ENCODE measurements around the gene RAB40C.

DNA sequence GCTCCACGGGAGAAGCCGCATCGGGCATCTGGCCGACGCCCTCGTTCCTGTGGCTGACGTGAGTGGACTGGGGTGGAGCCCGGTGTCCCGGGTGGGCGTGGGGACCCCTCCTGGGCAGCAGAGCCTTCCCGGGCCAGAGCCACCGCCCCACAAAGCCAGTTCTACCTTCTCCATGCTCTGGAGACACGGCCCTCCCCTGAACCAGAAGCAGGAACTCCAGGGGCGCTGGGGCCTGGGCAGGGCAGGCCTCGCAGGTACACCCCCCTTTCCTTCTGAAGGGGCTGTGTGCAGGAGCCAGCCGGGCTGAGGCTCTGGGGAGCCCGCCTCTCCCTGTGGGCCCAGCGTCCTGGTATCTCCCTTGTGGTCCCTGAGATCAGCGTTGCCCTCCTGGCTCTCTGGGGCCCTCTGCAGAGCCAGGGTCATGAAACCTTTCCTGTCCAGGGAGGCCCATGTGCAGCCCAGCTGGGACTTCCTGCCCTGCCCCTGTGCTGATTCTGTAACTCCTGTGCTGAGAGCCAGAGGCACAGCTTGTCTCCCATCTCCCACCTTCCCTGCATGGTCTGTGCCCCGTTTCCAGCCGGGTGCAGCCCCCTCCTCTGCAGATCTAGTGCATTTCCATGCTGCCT lies 13.6 kb upstream of the RAB40C start:
- TF ChIP-seq RELA (IDR thresholded peaks at IDR 0.05; ENCODE audit: borderline replicate concordance, partially characterized antibody) (no peak), TAF1 (IDR thresholded peaks at IDR 0.05; ENCODE audit: borderline replicate concordance, low read depth, low read length) (no peak), CEBPB (IDR thresholded peaks at IDR 0.05; ENCODE audit: borderline replicate concordance in 1 of 2, low read depth in 2 of 2, low read length in 2 of 2) (no peak), EGR1 (IDR thresholded peaks at IDR 0.05; ENCODE audit: borderline replicate concordance in 1 of 2, low read depth in 2 of 2, low read length in 2 of 2) (no peak), ZNF217 (IDR thresholded peaks at IDR 0.05) (no peak), BHLHE40 (IDR thresholded peaks at IDR 0.05; ENCODE audit: borderline replicate concordance in 1 of 2, low read depth in 2 of 2, low read length in 1 of 2) (no peak), RAD21 (IDR thresholded peaks at IDR 0.05; ENCODE audit: insufficient read depth, low read depth, low read length) (no peak), POLR2A (IDR thresholded peaks at IDR 0.05; ENCODE audit: low read depth, low read length) (no peak), POU2F2 (IDR thresholded peaks at IDR 0.05; ENCODE audit: borderline replicate concordance, low read depth, low read length) (no peak), RFX5 (IDR thresholded peaks at IDR 0.05; ENCODE audit: low read depth, low read length) (no peak), SUZ12 (IDR thresholded peaks at IDR 0.05; ENCODE audit: unreplicated experiment) (no peak)
- TF ChIP-seq, protein P1, sequence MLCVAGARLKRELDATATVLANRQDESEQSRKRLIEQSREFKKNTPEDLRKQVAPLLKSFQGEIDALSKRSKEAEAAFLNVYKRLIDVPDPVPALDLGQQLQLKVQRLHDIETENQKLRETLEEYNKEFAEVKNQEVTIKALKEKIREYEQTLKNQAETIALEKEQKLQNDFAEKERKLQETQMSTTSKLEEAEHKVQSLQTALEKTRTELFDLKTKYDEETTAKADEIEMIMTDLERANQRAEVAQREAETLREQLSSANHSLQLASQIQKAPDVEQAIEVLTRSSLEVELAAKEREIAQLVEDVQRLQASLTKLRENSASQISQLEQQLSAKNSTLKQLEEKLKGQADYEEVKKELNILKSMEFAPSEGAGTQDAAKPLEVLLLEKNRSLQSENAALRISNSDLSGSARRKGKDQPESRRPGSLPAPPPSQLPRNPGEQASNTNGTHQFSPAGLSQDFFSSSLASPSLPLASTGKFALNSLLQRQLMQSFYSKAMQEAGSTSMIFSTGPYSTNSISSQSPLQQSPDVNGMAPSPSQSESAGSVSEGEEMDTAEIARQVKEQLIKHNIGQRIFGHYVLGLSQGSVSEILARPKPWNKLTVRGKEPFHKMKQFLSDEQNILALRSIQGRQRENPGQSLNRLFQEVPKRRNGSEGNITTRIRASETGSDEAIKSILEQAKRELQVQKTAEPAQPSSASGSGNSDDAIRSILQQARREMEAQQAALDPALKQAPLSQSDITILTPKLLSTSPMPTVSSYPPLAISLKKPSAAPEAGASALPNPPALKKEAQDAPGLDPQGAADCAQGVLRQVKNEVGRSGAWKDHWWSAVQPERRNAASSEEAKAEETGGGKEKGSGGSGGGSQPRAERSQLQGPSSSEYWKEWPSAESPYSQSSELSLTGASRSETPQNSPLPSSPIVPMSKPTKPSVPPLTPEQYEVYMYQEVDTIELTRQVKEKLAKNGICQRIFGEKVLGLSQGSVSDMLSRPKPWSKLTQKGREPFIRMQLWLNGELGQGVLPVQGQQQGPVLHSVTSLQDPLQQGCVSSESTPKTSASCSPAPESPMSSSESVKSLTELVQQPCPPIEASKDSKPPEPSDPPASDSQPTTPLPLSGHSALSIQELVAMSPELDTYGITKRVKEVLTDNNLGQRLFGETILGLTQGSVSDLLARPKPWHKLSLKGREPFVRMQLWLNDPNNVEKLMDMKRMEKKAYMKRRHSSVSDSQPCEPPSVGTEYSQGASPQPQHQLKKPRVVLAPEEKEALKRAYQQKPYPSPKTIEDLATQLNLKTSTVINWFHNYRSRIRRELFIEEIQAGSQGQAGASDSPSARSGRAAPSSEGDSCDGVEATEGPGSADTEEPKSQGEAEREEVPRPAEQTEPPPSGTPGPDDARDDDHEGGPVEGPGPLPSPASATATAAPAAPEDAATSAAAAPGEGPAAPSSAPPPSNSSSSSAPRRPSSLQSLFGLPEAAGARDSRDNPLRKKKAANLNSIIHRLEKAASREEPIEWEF (IDR thresholded peaks at IDR 0.05; ENCODE audit: insufficient replicate concordance, low read depth, low read length): no peak
- TF ChIP-seq, protein P2, sequence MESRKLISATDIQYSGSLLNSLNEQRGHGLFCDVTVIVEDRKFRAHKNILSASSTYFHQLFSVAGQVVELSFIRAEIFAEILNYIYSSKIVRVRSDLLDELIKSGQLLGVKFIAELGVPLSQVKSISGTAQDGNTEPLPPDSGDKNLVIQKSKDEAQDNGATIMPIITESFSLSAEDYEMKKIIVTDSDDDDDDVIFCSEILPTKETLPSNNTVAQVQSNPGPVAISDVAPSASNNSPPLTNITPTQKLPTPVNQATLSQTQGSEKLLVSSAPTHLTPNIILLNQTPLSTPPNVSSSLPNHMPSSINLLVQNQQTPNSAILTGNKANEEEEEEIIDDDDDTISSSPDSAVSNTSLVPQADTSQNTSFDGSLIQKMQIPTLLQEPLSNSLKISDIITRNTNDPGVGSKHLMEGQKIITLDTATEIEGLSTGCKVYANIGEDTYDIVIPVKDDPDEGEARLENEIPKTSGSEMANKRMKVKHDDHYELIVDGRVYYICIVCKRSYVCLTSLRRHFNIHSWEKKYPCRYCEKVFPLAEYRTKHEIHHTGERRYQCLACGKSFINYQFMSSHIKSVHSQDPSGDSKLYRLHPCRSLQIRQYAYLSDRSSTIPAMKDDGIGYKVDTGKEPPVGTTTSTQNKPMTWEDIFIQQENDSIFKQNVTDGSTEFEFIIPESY (IDR thresholded peaks at IDR 0.05): no peak
- TF ChIP-seq, protein P3, sequence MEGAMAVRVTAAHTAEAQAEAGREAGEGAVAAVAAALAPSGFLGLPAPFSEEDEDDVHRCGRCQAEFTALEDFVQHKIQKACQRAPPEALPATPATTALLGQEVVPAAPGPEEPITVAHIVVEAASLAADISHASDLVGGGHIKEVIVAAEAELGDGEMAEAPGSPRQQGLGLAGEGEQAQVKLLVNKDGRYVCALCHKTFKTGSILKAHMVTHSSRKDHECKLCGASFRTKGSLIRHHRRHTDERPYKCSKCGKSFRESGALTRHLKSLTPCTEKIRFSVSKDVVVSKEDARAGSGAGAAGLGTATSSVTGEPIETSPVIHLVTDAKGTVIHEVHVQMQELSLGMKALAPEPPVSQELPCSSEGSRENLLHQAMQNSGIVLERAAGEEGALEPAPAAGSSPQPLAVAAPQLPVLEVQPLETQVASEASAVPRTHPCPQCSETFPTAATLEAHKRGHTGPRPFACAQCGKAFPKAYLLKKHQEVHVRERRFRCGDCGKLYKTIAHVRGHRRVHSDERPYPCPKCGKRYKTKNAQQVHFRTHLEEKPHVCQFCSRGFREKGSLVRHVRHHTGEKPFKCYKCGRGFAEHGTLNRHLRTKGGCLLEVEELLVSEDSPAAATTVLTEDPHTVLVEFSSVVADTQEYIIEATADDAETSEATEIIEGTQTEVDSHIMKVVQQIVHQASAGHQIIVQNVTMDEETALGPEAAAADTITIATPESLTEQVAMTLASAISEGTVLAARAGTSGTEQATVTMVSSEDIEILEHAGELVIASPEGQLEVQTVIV (IDR thresholded peaks at IDR 0.05; ENCODE audit: borderline replicate concordance, partially characterized antibody): no peak
